GM10266 (cell line): ENCODE measurements around the gene FFAR4.

ENCODE experiments used
- DNase-seq: peaks from one replicate; pipeline ENCODE4 v3.0.0; 2012; ENCODE audit errors: extremely low spot score
- TF ChIP-seq, protein P1 (sequence below): IDR thresholded peaks from 2 replicates; pipeline ENCODE4 v1.5.1; 2012; ENCODE audit warnings: mild to moderate bottlenecking, low read depth; ENCODE audit not compliant: control insufficient read depth, insufficient read depth; ENCODE audit errors: missing control alignments

The FFAR4 gene

DNA sequence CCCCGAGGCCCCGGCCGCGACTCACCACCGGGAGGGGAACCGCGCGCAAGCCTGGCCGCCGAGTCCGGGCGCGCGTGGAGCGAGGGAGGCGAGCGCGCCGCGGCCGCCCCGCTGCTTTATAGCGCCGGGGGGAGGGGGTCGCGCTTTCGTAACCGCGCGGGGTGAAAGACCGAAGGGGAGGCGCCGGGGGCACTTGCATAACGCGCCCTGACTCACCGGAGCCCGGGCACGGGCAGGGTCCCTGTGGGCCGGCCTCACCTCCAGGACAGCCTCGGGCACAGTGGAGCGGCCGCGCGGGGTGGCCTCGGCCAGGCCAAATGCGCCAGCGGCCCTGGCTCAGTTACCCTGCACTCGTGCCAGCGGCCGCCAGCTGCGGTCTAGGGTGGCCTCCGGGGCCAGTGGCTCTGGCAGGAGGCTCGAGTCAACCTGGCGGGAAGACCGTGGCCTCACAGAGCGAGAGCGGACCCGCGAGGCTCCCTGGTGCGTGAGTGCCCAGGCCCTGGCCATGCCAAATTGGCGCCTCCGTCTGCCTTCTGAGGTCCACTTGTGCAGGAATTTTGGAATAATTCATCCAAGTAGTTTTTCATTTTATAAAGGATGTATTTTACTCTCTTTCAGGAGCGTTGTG, 34.8 kb downstream of the FFAR4 start, which contains the start of gene RBP4:
Gene RBP4 (minus strand): TSS at position 90 of the 628 bp plus-strand sequence. CDS start 207 bp downstream, outside the sequence.
- TF ChIP-seq, protein P1, sequence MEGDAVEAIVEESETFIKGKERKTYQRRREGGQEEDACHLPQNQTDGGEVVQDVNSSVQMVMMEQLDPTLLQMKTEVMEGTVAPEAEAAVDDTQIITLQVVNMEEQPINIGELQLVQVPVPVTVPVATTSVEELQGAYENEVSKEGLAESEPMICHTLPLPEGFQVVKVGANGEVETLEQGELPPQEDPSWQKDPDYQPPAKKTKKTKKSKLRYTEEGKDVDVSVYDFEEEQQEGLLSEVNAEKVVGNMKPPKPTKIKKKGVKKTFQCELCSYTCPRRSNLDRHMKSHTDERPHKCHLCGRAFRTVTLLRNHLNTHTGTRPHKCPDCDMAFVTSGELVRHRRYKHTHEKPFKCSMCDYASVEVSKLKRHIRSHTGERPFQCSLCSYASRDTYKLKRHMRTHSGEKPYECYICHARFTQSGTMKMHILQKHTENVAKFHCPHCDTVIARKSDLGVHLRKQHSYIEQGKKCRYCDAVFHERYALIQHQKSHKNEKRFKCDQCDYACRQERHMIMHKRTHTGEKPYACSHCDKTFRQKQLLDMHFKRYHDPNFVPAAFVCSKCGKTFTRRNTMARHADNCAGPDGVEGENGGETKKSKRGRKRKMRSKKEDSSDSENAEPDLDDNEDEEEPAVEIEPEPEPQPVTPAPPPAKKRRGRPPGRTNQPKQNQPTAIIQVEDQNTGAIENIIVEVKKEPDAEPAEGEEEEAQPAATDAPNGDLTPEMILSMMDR: no peak
- no peak for DNase-seq

DNA sequence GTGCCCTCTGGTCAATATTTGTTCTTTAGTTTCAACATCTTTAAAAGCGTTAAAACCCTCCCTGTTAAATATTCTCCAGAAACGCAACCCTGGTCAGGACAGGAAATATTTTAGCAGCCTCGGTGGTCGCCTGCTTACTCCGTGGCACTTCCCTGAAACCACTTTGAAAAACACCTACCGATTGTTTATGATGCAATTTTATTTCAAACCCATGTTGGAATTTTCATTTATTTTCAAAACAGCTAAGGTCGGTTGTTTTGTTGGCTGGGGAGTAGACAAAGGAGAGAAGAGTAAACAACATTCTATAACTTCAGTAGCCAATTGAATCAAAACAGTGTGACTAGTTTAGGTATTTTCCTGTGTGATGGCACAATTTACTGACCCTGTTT, 35.3 kb downstream of the FFAR4 start:
- TF ChIP-seq, protein P1: no peak
- no peak for DNase-seq

DNA sequence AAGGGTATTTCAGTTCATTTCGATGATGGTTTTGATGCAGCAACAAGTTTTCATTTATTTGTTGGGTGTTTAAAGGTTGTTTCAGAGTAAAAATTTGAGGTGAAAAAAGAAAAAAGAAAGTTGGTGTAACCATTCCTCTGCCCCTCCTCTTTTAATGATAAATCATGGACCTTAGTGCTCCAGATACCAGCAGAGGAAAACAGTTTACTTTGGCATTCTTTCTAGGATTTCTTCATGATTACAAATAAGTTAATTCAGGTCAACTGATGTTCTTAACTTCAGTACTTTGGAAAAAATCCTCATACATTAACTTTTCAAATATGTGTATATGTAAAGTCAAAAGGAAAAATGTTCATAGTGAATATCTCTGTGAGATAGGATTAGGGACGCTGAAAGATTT, 36.6 kb downstream of the FFAR4 start:
- no peak for DNase-seq
- TF ChIP-seq, protein P1: no peak

DNA sequence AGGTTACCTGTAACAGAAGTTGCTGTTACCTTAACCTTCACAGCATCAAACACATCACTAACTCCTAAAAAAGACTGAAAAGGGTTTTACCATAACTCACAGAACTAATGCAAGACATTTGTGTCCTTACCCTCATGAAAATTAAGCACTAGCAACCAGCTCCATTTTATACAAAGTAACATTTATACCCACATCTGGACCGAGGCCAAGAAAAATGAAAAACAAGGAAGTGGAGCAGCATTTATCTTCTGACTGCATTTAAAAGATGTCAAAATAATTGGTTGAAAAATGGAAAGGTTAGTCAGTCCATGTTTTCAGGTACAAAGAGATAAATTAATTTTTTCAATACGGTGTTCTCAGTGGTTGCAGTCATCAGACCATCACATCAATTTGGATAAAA, 37.7 kb downstream of the FFAR4 start:
- TF ChIP-seq, protein P1: no peak
- no peak for DNase-seq

DNA sequence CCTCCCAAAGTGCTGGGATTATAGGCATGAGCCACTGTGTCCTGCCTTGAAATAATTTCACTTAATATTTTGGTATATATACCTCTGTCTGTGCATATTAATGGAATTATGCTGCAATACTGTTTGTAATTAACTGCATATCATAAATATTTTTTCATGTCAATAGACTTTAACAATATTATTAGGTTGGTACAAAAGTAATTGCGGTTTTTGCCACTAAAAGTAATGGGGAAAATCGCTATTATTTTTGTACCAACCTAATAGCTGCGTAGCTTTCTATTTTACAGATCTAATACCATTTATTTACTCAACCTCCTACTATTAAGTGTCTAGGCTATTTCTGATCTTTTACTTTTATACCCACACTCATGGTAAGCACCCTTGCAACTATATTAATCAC, 42.0 kb downstream of the FFAR4 start:
- TF ChIP-seq, protein P1: no peak
- DNase-seq: no peak

DNA sequence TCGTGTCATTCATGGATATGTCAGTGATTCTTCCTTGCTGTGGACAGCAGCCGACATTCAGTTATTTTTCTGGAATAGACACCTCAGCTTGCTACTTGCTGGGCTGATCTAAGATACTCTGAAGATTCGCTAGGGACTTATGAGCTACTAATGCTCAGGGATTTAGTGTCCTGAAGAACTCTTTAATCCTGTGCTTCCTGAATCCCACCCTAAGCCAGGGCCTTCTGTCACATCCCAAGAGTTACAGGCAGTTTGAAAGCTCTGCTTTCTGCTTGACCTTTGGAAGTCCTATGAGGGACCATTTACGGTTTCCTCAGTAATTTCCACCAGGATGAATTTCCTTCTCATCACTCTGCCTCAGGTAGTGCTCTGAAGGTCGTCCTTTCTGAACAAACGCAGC, 45.8 kb downstream of the FFAR4 start, which contains the start of gene PDE6C:
Gene PDE6C (plus strand): TSS at position 227 of the 400 bp plus-strand sequence. CDS start 189 bp downstream, outside the sequence.
- no peak for DNase-seq
- TF ChIP-seq, protein P1: no peak

DNA sequence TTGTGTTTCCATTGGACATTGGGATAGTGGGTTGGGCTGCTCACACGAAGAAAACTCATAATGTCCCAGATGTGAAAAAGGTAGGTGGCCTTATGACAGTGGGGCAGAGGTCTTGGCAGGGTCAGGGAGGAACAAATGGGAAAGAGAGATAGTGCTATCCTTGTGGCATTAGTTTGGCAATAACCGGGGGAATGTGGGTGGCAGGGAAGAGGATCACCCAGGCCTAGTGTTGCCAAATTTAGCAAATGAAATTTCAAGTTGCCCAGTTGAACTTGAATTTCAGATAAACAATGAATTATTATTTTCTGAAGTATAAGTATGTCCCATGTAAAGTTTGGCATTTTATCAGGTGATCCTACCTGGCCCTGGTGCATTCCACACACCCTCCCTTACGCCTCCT, 46.7 kb downstream of the FFAR4 start:
- TF ChIP-seq, protein P1: no peak
- no peak for DNase-seq
